Motor neuron (in vitro differentiated cells): ENCODE data around the gene LIMD2. TPM values are rescaled to one million over a fixed set of nuclear protein-coding genes. Genes with fewer than 3 reads are reported as not detected.

Source experiments
- ATAC-seq, 8 experiments: fragments of 200-7000 bp; cut with Tn5 transposase; replicated peaks in 6 of 8; 2 replicates each; pipeline ENCODE4 v1.8.0; 2021; ENCODE audit warnings: mild to moderate bottlenecking in 8 of 8, moderate library complexity in 8 of 8
- H3K27ac ChIP-seq, 2 donors: fragments of 250-450 bp; sonication (Bioruptor Pico); 2 replicates each; pipeline ENCODE4 v1.9.0; 2021; ENCODE audit warnings: antibody characterized with exemption in 2 of 2, mild to moderate bottlenecking in 2 of 2, moderate library complexity in 1 of 2
- H3K4me1 ChIP-seq, 2 donors: fragments of 250-450 bp; sonication (Bioruptor Pico); replicated peaks in 1 of 2; 2 replicates each; pipeline ENCODE4 v1.6.1; 2021; ENCODE audit warnings: antibody characterized with exemption in 2 of 2, mild to moderate bottlenecking in 2 of 2, moderate library complexity in 1 of 2
- H3K4me3 ChIP-seq, 5 donors: fragments of 250-450 bp; sonication (Bioruptor Pico); 2 replicates each; pipeline ENCODE4 v1.9.0; 2021; ENCODE audit warnings: antibody characterized with exemption in 5 of 5, mild to moderate bottlenecking in 5 of 5, moderate library complexity in 4 of 5
- WGBS, 10 experiments: fragments of 450-650 bp; shearing (Covaris generic); methylation state at CpG; one replicate each; pipeline ENCODE4 v1.0.0; 2022; 5-methylcytosine and 5-hydroxymethylcytosine counted together
- in situ Hi-C, 9 experiments: fragments of 400-800 bp; cut with MboI; loops; one replicate each; pipeline ENCODE4 v1.15.0; 2021; ENCODE audit warnings: low sequenced_read_pairs in 9 of 9, low pct_unique_long_range_greater_than_20kb in 2 of 9; ENCODE audit not compliant: unreplicated experiment in 9 of 9
- total RNA-seq, 8 experiments: library from RNA; unstranded; fragments of 300-600 nt; gene quantifications; 2 replicates each; pipeline versions ENCODE4 v1.2.3 to v1.2.4, GENCODE V29; 2022

LIMD2 gene
- total RNA-seq, 8 experiments from 2014 or later: 0.97 to 64.4 (median 17.8) TPM

- Histone ChIP-seq H3K4me1 (no peaks in the 10 kb centered on the region), H3K4me3 (no peak overlapping the region), H3K27ac (no peak overlapping the region)
- in situ Hi-C loops: no loop called here
- WGBS, 10 experiments: 60 to 100% (median 100%) methylated on average over 1 to 3 of the region's 3 CpGs; no CpG with 5 or more reads in 2 of the 10 experiments
- no peak for ATAC-seq
Observed at GRCh38 chr17:63686138-63686685, 13.7 kb downstream of the LIMD2 start.

- no peak overlapping the region for H3K27ac ChIP-seq
- no peaks in the 10 kb centered on the region for H3K4me1 ChIP-seq
- ATAC-seq: no peak
- in situ Hi-C loops: no loop called here
- 83 to 100% (median 93%) methylated on average over 1 to 3 of the region's 3 CpGs; no CpG with 5 or more reads in 2 of the 10 experiments for WGBS, 10 experiments
- H3K4me3 ChIP-seq: no peak overlapping the region
Observed at GRCh38 chr17:63685578-63685977, 14.3 kb downstream of the LIMD2 start.

GRCh38 chr17:63685041-63685440, 14.9 kb downstream of the LIMD2 start:
- no peak overlapping the region for H3K4me3 ChIP-seq
- H3K27ac ChIP-seq: no peak overlapping the region
- ATAC-seq: peak in 4 of 8 experiments; percentile 37 to 83 (median 58)
- H3K4me1 ChIP-seq: no peaks in the 10 kb centered on the region
- 42 to 100% (median 63%) methylated on average over 1 to 2 of the region's 2 CpGs; no CpG with 5 or more reads in 7 of the 10 experiments for WGBS, 10 experiments
- in situ Hi-C loops: no loop called here

GRCh38 chr17:63682981-63683380, 16.9 kb downstream of the LIMD2 start:
- ATAC-seq: no peak
- in situ Hi-C loops: no loop called here
- Histone ChIP-seq H3K27ac (no peak overlapping the region), H3K4me1 (no peaks in the 10 kb centered on the region), H3K4me3 (no peak overlapping the region)

- 75 to 100% (median 100%) methylated on average over 1 of the region's 1 CpG; no CpG with 5 or more reads in 6 of the 10 experiments for WGBS, 10 experiments
- H3K27ac ChIP-seq: no peak overlapping the region
- no peak for ATAC-seq
- H3K4me3 ChIP-seq: no peak overlapping the region
- H3K4me1 ChIP-seq: no peaks in the 10 kb centered on the region
- in situ Hi-C loops: no loop called here
Observed at GRCh38 chr17:63682441-63682840, 17.5 kb downstream of the LIMD2 start.

- 60 to 100% (median 94%) methylated on average over 1 to 6 of the region's 8 CpGs; no CpG with 5 or more reads in 4 of the 10 experiments for WGBS, 10 experiments
- no peaks in the 10 kb centered on the region for H3K4me1 ChIP-seq
- no peak for ATAC-seq
- no peak overlapping the region for H3K27ac ChIP-seq
- no peak overlapping the region for H3K4me3 ChIP-seq
- in situ Hi-C loops: no loop called here
Observed at GRCh38 chr17:63681530-63681929, 18.4 kb downstream of the LIMD2 start.

- no peak for ATAC-seq
- H3K4me1 ChIP-seq: no peaks in the 10 kb centered on the region
- in situ Hi-C loops: no loop called here
- no peak overlapping the region for H3K27ac ChIP-seq
- H3K4me3 ChIP-seq: no peak overlapping the region
- WGBS, 10 experiments: 88 to 100% (median 100%) methylated on average over 1 of the region's 1 CpG; no CpG with 5 or more reads in 2 of the 10 experiments
Observed at GRCh38 chr17:63680700-63681099, 19.2 kb downstream of the LIMD2 start.

GRCh38 chr17:63679214-63679613, 20.7 kb downstream of the LIMD2 start:
- in situ Hi-C loops: no loop called here
- Histone ChIP-seq H3K4me1 (no peaks in the 10 kb centered on the region), H3K27ac (no peak overlapping the region), H3K4me3 (no peak overlapping the region)
- WGBS, 10 experiments: 90 to 100% (median 100%) methylated on average over 2 of the region's 5 CpGs; no CpG with 5 or more reads in 7 of the 10 experiments
- no peak for ATAC-seq

GRCh38 chr17:63676584-63676983, 23.3 kb downstream of the LIMD2 start:
- Histone ChIP-seq H3K4me1 (no peaks in the 10 kb centered on the region), H3K4me3 (no peak overlapping the region), H3K27ac (no peak overlapping the region)
- in situ Hi-C loops: no loop called here
- WGBS, 10 experiments: 80 to 95% (median 86%) methylated on average over 2 to 3 of the region's 3 CpGs; no CpG with 5 or more reads in 5 of the 10 experiments
- ATAC-seq: no peak

GRCh38 chr17:63675607-63676546, 24.0 kb downstream of the LIMD2 start:
- H3K27ac ChIP-seq: no peak overlapping the region

GRCh38 chr17:63675231-63675606, 24.7 kb downstream of the LIMD2 start:
- no peak for ATAC-seq
- Histone ChIP-seq H3K4me3 (no peak overlapping the region), H3K4me1 (no peaks in the 10 kb centered on the region), H3K27ac (no peak overlapping the region)
- WGBS, 10 experiments: 0 to 80% (median 46%) methylated on average over 1 to 4 of the region's 4 CpGs; no CpG with 5 or more reads in 3 of the 10 experiments
- in situ Hi-C loops: no loop called here

More at GRCh38 chr17:63675607-63676546, 24.0 kb downstream of the LIMD2 start:
- Histone ChIP-seq H3K4me3 (no peak overlapping the region), H3K4me1 (no peaks in the 10 kb centered on the region)
- in situ Hi-C loops: no loop called here
- peak in 5 of 8 experiments; percentile 59 to 84 (median 69) for ATAC-seq
- WGBS, 10 experiments: 76 to 100% (median 90%) methylated on average over 1 to 5 of the region's 6 CpGs; no CpG with 5 or more reads in 2 of the 10 experiments

GRCh38 chr17:63672856-63673255, 27.1 kb downstream of the LIMD2 start:
- Histone ChIP-seq H3K4me3 (no peak overlapping the region), H3K4me1 (no peaks in the 10 kb centered on the region), H3K27ac (no peak overlapping the region)
- in situ Hi-C loops: no loop called here
- WGBS, 10 experiments: 0 to 100% (median 71%) methylated on average over 1 to 2 of the region's 2 CpGs; no CpG with 5 or more reads in 1 of the 10 experiments
- ATAC-seq: peak in 3 of 8 experiments; percentile 94 to 96 (median 95)

GRCh38 chr17:63665527-63666214, 34.3 kb downstream of the LIMD2 start:
- Histone ChIP-seq H3K4me3 (no peak overlapping the region), H3K27ac (no peak overlapping the region), H3K4me1 (no peaks in the 10 kb centered on the region)
- no peak for ATAC-seq
- in situ Hi-C loops: no loop called here
- WGBS, 10 experiments: 79 to 100% (median 90%) methylated on average over 1 to 5 of the region's 5 CpGs; no CpG with 5 or more reads in 1 of the 10 experiments
